Stimulated activated effector memory CD8-positive, alpha-beta T cell treated with anti-CD3 and anti-CD28 coated beads, Interleukin-12 subunit alpha, Interleukin-12 subunit beta, amount 100 ng/mL, for 72 hours (primary cell): ENCODE data around the gene TMPRSS9.
"Not testable (repeated sequence)": the region's sequence is repeated elsewhere in the genome, so short reads cannot be mapped to it uniquely, and the experiment has no call there.

Experiments used
- ATAC-seq: fragments of 150-1000 bp; cut with Tn5 transposase; 2 replicates; pipeline ENCODE4 v1.10.0; 2021
- DNase-seq, 2 donors: peaks; one replicate each; pipeline ENCODE4 v3.0.0; 2021 to 2022; ENCODE audit warnings: low spot score in 2 of 2
- H3K27ac Mint-ChIP-seq: one replicate; pipeline ENCODE4 v1.8.0; 2022; ENCODE audit warnings: mild to moderate bottlenecking, mixed read lengths
- H3K36me3 Mint-ChIP-seq: one replicate; pipeline ENCODE4 v1.8.0; 2022; ENCODE audit warnings: mild to moderate bottlenecking, mixed read lengths
- H3K4me1 Mint-ChIP-seq: one replicate; pipeline ENCODE4 v1.8.0; 2022; ENCODE audit warnings: mixed read lengths
- H3K4me3 Mint-ChIP-seq: one replicate; pipeline ENCODE4 v1.8.0; 2022; ENCODE audit warnings: mild to moderate bottlenecking, mixed read lengths
- H3K9me3 Mint-ChIP-seq: one replicate; pipeline ENCODE4 v1.8.0; 2022; ENCODE audit warnings: mixed read lengths

TMPRSS9 gene

GRCh38 chr19:2345076-2345475 is 15.0 kb upstream of the TMPRSS9 start:
- peaks cover 6% of the 10 kb centered on the region for H3K36me3 Mint-ChIP-seq

DNA sequence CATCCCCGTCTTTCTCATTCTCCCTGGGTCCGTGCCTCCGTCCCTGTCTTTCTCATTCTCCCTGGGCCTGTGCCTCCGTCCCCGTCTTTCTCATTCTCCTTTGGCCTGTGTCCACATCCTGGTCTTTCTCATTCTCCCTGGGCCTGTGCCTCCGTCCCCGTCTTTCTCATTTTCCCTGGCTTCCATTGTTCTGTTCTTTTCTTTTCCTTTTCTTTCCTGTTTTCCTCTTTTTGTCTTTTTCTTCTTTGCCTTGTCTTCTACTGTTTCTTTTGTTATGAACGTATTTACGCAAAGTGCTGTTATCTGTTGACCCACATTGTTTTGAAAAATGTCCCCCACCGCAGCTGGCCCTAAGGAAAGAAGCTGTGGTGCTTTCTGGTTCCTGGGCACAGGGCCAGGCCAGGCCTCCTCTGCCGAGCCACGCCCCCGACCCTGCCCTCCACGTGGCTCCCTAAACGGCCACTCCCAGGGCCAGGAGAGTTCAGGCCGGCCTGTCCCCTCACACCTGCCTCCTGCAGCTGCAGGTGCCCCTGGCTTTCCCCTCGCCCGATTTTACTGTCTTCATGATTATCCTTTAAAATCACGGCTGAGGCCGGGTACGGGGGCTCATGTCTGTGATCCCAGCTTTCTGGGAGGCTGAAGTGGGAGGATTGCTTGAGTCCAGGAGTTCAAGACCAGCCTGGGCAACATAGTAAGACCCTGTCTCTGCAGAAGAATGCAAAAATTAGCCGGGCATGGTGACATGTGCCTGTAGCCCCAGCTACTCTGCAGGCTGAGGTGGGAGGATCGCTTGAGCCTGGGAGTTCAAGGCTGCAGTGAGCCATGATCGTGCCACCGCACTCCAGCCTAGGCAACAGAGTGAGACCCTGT is 14.0 kb upstream of the TMPRSS9 start:
- peaks cover 6% of the 10 kb centered on the region for H3K4me1 Mint-ChIP-seq
- ATAC-seq (no peak), DNase-seq (no peak)
- peaks cover 6% of the 10 kb centered on the region for H3K36me3 Mint-ChIP-seq
- peak overlapping the region; percentile 18 for H3K27ac Mint-ChIP-seq
- no peak overlapping the region for H3K4me3 Mint-ChIP-seq
- no peaks in the 10 kb centered on the region for H3K9me3 Mint-ChIP-seq

More at GRCh38 chr19:2345076-2345475, 15.0 kb upstream of the TMPRSS9 start:
- no peaks in the 10 kb centered on the region for H3K9me3 Mint-ChIP-seq
- no peak for DNase-seq
- H3K4me3 Mint-ChIP-seq, result no peak overlapping the region
- no peak for ATAC-seq
- peaks cover 6% of the 10 kb centered on the region for H3K4me1 Mint-ChIP-seq
- H3K27ac Mint-ChIP-seq, result no peak overlapping the region

DNA sequence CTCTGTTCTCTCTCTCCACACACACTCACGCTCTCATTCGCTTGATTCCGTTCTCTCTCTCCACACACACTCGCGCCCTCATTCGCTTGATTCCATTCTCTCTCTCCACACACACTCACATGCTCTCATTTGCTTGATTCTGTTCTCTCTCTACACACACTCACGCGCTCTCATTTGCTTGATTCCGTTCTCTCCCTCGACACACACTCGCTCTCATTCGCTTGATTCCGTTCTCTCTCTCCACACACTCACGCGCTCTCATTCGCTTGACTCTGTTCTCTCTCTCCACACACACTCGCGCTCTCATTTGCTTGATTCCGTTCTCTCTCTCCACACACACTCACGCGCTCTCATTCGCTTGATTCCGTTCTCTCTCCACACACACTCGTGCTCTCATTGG is 10.2 kb upstream of the TMPRSS9 start:
- not testable (repeated sequence) for H3K9me3 Mint-ChIP-seq, H3K4me3 Mint-ChIP-seq, H3K27ac Mint-ChIP-seq, DNase-seq, H3K36me3 Mint-ChIP-seq, H3K4me1 Mint-ChIP-seq, ATAC-seq

DNA sequence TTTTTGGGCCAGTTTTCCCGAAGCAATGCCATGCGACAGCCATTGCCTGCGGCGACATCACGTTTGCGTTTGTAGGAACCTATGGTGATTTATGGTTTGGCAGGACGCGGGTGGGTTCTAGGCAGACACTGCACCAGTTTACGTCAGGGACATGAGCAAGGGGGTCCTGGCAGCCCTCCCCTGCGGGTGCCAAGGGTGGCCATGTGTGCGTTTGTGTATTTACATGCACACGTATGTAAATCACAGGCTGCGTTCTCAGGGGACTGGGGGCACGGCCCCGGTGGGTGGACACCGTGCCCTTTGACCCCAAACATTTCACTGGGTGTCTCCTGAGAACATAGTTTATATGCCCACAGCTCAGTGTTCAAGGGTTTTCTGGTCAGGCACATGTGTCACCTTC is 9.4 kb upstream of the TMPRSS9 start:
- no peak overlapping the region for H3K27ac Mint-ChIP-seq
- ATAC-seq (no peak), DNase-seq (no peak)
- no peaks in the 10 kb centered on the region for H3K9me3 Mint-ChIP-seq
- H3K4me3 Mint-ChIP-seq, result no peak overlapping the region
- H3K36me3 Mint-ChIP-seq, result peaks cover 4% of the 10 kb centered on the region
- H3K4me1 Mint-ChIP-seq, result peaks cover 5% of the 10 kb centered on the region

DNA sequence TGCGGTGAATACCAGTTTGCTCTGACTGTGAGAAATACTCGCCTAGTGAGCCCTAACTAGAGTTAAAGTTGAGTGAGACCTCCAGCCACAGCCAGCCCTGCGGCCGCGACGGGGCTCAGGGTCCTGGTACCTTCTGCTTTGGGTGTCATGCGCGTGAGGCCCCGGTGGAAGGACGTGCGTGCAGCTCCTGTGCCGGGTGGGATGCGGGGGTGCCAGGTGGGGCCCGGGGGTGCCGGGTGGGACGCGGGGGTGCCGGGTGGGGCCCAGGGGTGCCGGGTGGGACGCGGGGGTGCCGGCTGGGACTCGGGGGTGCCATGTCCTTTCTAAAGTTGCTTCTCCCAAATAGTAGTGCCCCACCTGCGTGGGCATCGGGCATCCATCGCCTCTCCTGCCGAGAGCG is 8.5 kb upstream of the TMPRSS9 start:
- Mint-ChIP-seq H3K27ac (no peak overlapping the region), H3K36me3 (no peaks in the 10 kb centered on the region), H3K4me3 (no peak overlapping the region), H3K4me1 (no peaks in the 10 kb centered on the region), H3K9me3 (no peaks in the 10 kb centered on the region)
- ATAC-seq, result no peak
- no peak for DNase-seq

DNA sequence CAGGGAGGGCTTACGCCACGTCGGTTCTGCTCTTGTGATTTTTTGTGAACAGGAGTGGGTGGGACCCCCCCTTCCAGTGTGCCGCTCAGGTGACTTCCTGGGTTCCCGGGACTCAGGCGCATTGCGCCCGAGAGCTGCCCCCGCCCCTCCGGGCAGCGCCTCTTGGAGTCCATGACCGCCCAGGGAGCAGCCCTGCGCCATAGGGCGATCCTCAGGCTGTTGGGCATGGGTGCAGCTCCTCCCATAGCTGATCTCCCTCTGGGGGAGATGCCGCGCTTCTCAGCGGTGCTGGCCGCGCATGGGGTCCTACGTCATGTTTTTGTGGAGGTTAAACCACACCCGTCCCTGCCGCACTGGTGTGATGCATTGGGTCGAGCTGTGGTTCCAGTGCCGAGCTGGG is 7.9 kb upstream of the TMPRSS9 start:
- no peak overlapping the region for H3K4me3 Mint-ChIP-seq
- H3K9me3 Mint-ChIP-seq, result no peaks in the 10 kb centered on the region
- no peaks in the 10 kb centered on the region for H3K36me3 Mint-ChIP-seq
- no peaks in the 10 kb centered on the region for H3K4me1 Mint-ChIP-seq
- DNase-seq, result no peak
- no peak overlapping the region for H3K27ac Mint-ChIP-seq
- ATAC-seq, result no peak

- H3K4me1 Mint-ChIP-seq, result no peaks in the 10 kb centered on the region
- H3K4me3 Mint-ChIP-seq, result no peak overlapping the region
- no peak overlapping the region for H3K27ac Mint-ChIP-seq
- H3K36me3 Mint-ChIP-seq, result no peaks in the 10 kb centered on the region
- no peaks in the 10 kb centered on the region for H3K9me3 Mint-ChIP-seq
- DNase-seq (no peak), ATAC-seq (no peak)
These were observed 6.7 kb upstream of the TMPRSS9 start for GRCh38 chr19:2353159-2353886.

GRCh38 chr19:2353887-2354592 is 6.0 kb upstream of the TMPRSS9 start:
- H3K9me3 Mint-ChIP-seq, result no peaks in the 10 kb centered on the region
- ATAC-seq, result no peak
- H3K27ac Mint-ChIP-seq, result no peak overlapping the region
- no peak for DNase-seq
- no peaks in the 10 kb centered on the region for H3K36me3 Mint-ChIP-seq
- H3K4me3 Mint-ChIP-seq, result no peak overlapping the region
- no peaks in the 10 kb centered on the region for H3K4me1 Mint-ChIP-seq

- Mint-ChIP-seq H3K4me3 (no peak overlapping the region), H3K4me1 (no peaks in the 10 kb centered on the region), H3K27ac (no peak overlapping the region), H3K36me3 (no peaks in the 10 kb centered on the region), H3K9me3 (no peaks in the 10 kb centered on the region)
- no peak for ATAC-seq
- no peak for DNase-seq
These were observed 5.4 kb upstream of the TMPRSS9 start for GRCh38 chr19:2354670-2355069.

DNA sequence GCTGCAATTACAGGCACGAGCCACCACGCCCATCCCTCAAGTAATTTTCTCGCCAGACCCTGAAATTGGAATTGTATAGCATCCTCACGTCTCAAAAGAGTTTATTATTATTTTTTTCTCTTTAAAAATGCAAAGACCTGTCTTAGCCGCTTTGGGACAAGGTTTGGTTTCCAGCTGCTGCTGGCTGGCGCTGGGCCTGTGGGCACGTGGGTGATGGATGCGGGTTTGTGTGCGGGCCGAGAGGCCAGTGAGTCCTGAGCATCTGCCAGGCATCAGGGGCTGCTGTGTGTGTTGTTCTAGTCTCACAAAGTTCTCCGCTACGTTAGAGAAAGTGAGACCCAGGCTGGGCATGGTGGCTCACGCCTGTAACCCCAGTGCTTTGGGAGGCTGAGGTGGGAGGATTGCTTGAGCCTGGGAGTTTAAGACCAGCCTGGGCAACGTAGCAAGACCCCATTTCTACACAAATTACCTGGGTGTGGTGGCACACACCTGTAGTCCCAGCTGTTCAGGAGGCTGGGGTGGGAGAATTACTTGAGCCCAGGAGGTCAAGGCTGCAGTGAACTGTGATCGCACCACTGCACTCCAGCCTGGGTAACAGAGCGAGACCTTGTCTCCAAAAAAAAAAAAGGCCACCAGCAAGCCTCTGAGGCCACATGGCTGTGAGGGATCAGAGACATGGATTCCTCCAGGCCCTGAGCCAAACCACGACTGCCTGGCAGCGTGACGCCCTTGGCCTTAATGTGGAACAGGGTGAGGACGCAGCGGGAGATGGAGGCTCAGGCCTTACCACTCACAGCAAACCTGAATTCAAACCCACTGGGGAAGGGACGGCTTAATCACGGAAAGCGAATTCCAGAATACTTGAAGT is 4.7 kb upstream of the TMPRSS9 start:
- no peaks in the 10 kb centered on the region for H3K9me3 Mint-ChIP-seq
- H3K27ac Mint-ChIP-seq, result no peak overlapping the region
- no peaks in the 10 kb centered on the region for H3K4me1 Mint-ChIP-seq
- no peaks in the 10 kb centered on the region for H3K36me3 Mint-ChIP-seq
- no peak for ATAC-seq
- DNase-seq, result no peak
- no peak overlapping the region for H3K4me3 Mint-ChIP-seq

DNA sequence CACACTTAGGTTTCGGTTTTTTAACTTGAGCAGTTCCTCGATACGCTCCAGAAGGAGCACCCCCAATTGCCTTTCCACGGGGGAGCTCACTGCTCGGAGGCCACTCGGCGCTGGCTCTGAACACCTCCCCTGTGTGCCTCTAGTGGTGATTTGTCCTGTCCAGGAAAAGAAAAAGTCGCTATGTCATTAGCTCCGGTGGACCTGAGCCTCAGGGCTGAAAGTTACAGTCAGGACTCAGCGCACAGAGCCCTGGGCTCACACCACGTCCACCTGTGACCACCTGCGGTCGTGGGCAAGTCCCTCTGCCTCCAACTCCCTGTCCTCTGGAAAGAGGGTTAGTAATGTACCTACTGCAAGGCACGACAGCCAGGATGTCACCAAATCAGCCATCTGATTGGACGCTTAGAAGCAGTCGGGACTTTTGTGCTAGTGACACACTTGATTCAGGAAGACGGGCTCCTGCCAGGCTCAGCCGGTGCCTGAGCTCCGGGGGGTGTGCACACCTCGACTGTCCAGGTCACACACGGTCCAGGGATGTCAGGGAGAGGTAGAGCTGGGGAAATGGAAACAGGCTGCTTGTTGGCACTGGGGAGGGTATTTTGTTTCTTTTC is 3.9 kb upstream of the TMPRSS9 start:
- no peak overlapping the region for H3K4me3 Mint-ChIP-seq
- H3K4me1 Mint-ChIP-seq, result no peaks in the 10 kb centered on the region
- no peak overlapping the region for H3K27ac Mint-ChIP-seq
- H3K36me3 Mint-ChIP-seq, result no peaks in the 10 kb centered on the region
- ATAC-seq, result no peak
- no peak for DNase-seq
- H3K9me3 Mint-ChIP-seq, result no peaks in the 10 kb centered on the region

DNA sequence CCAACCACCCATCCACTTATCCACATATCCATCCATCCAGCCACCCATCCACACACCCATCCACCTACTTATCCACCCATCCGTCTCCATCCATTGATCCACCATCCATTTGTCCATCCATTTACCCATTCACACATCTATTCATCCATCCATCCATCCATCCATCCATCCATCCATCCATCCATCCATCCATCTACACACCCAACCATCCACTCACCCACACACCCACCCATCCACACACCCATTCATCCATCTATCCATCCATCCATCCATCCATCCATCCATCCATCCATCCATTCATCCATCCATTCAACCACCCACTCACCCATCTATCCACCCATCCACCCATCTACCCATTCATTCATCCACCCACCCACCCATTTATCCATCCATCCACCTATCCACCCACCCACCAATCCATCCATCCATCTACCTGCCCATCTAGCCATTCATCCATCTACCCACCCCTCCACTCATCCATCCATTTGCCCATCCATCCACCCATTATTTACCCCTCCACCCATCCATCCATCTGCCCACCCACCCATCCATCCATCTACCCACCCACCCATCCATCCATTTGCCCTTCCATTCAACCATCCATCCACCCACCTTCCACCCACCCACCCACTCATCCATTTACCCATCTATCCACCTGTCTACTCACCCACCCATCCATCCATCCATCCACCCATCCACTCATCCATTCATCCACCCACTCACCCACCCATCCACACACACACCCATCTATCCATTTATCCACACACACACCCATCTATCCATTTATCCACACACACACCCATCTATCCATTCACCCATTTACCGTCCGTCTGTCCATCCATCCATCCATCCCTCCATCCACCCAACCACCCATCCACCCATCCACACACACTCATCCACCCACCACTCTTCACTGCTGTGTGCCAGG is 2.5 kb upstream of the TMPRSS9 start:
- ATAC-seq (no peak), DNase-seq (no peak)
- H3K36me3 Mint-ChIP-seq, result no peaks in the 10 kb centered on the region
- H3K4me3 Mint-ChIP-seq, result no peak overlapping the region
- H3K9me3 Mint-ChIP-seq, result no peaks in the 10 kb centered on the region
- H3K4me1 Mint-ChIP-seq, result no peaks in the 10 kb centered on the region
- H3K27ac Mint-ChIP-seq, result no peak overlapping the region

- Mint-ChIP-seq H3K27ac (peak overlapping the region; percentile 46), H3K36me3 (no peaks in the 10 kb centered on the region), H3K4me3 (no peak overlapping the region), H3K4me1 (no peaks in the 10 kb centered on the region), H3K9me3 (no peaks in the 10 kb centered on the region)
- ATAC-seq, result no peak
- DNase-seq, result no peak
These were observed 1.4 kb upstream of the TMPRSS9 start for GRCh38 chr19:2358548-2359173.
